HepG2 (cell line): ENCODE results near the gene TSPAN8. TPM values are rescaled to one million over a fixed set of nuclear protein-coding genes. Genes with fewer than 3 reads are reported as not detected.

Experiments
- ATAC-seq: fragments of 200-7000 bp; cut with Tn5 transposase; 3 replicates; pipeline ENCODE4 v1.9.1; 2020; ENCODE audit warnings: mild to moderate bottlenecking, moderate library complexity
- BruUV-seq: library from RNA; stranded (reverse); fragments of 400-500 nt; replicated peaks from 2 replicates; lab custom pipeline; 2021; lab: Mats Ljungman, UMichigan
- CTCF ChIA-PET: fragments of 300-600 bp; formaldehyde crosslinking; extraction: SDS; loops from one replicate; lab custom pipeline; 2021; ENCODE audit warnings: low total read pairs, inconsistent platforms, low intra/inter-chr PET ratio; lab: Yijun Ruan, JAX
- POLR2A ChIA-PET: fragments of 350-600 bp; sonication (Branson Sonifier 250); formaldehyde crosslinking; loops from one replicate; lab custom pipeline; 2020; ENCODE audit warnings: antibody characterized with exemption, inconsistent platforms; lab: Yijun Ruan, JAX
- DNase-seq: peaks from one replicate; pipeline ENCODE4 v3.0.0-alpha.2; 2015; ENCODE audit warnings: low spot score
- FAIRE-seq: peaks from 3 replicates; lab custom pipeline; 2011; peaks lifted over from hg19 to GRCh38; lab: Jason Lieb, UNC
- H2AFZ ChIP-seq: one replicate; pipeline ENCODE4 v1.6.1; 2011; ENCODE audit warnings: low read length, inconsistent platforms
- H3K27ac ChIP-seq: fragments of 300-600 bp; 3 replicates; pipeline ENCODE4 v1.8.0; 2011; ENCODE audit warnings: mixed run types, mild to moderate bottlenecking, mixed read lengths, low read length, inconsistent platforms; ENCODE audit not compliant: insufficient read depth; ENCODE audit errors: extremely low read length
- H3K27me3 ChIP-seq, 2 experiments: fragments of 200-600 bp in 1 of 2; 2 replicates in 1 of 2; 3 replicates in 1 of 2; pipeline versions ENCODE4 v1.6.0 to v1.8.0; 2011; ENCODE audit warnings: low read length in 2 of 2, mild to moderate bottlenecking in 2 of 2, moderate library complexity in 2 of 2, inconsistent platforms in 1 of 2; ENCODE audit not compliant: insufficient read depth in 2 of 2, control insufficient read depth in 1 of 2
- H3K36me3 ChIP-seq, 2 experiments: fragments of 200-600 bp in 1 of 2; replicated peaks in 1 of 2; 2 replicates in 1 of 2; 3 replicates in 1 of 2; pipeline versions ENCODE4 v1.5.1 to v1.8.0; 2011; ENCODE audit warnings: low read length in 2 of 2, inconsistent platforms in 1 of 2; ENCODE audit not compliant: insufficient read depth in 2 of 2, control insufficient read depth in 1 of 2
- H3K4me1 ChIP-seq: 2 replicates; pipeline ENCODE4 v1.5.1; 2012; ENCODE audit warnings: low read length, inconsistent platforms; ENCODE audit not compliant: insufficient read depth
- H3K4me2 ChIP-seq: 2 replicates; pipeline ENCODE4 v1.6.0; 2011; ENCODE audit warnings: low read depth, low read length, inconsistent platforms
- H3K4me3 ChIP-seq, 3 experiments: fragments of 200-600 bp in 1 of 3; sonication (generic), shearing (Covaris generic) in 1 of 3; replicated peaks in 1 of 3; 2 replicates each; pipeline ENCODE4 v1.5.1; 2011 to 2016; ENCODE audit warnings: low read length in 3 of 3, inconsistent platforms in 2 of 3, low read depth in 2 of 3, mild to moderate bottlenecking in 2 of 3, control low read depth in 1 of 3, mixed read lengths in 1 of 3; ENCODE audit not compliant: insufficient read depth in 1 of 3
- H3K79me2 ChIP-seq: one replicate; pipeline ENCODE4 v1.6.1; 2011; ENCODE audit warnings: low read length, inconsistent platforms; ENCODE audit not compliant: insufficient read depth
- H3K9ac ChIP-seq: 2 replicates; pipeline ENCODE4 v1.6.0; 2011; ENCODE audit warnings: mild to moderate bottlenecking, low read depth, low read length, inconsistent platforms; ENCODE audit not compliant: insufficient read depth
- H3K9me3 ChIP-seq: 2 replicates; pipeline ENCODE4 v1.5.1; 2012; ENCODE audit warnings: mild to moderate bottlenecking, low read length
- H4K20me1 ChIP-seq: 2 replicates; pipeline ENCODE4 v1.6.0; 2011; ENCODE audit warnings: inconsistent platforms, mild to moderate bottlenecking, low read length, moderate library complexity; ENCODE audit not compliant: insufficient read depth
- AGO2 ChIP-seq: fragments of 200-400 bp; formaldehyde crosslinking; optimal IDR thresholded peaks from 2 replicates; pipeline ENCODE3; 2017; ENCODE audit warnings: mild to moderate bottlenecking, low read depth, low read length, moderate library complexity
- CBX5 ChIP-seq: sonication (generic); formaldehyde crosslinking; IDR thresholded peaks from 2 replicates; pipeline ENCODE4 v1.4.0; 2020; ENCODE audit warnings: missing genetic modification reagents, borderline replicate concordance
- CHD4 ChIP-seq: fragments of 200-600 bp; sonication (generic); IDR thresholded peaks from 2 replicates; pipeline ENCODE4 v1.7.0; 2017; ENCODE audit warnings: mild to moderate bottlenecking, low read length, borderline replicate concordance
- LCORL ChIP-seq, 2 experiments: fragments of 450-650 bp in 1 of 2; sonication (generic) in 1 of 2; formaldehyde crosslinking in 1 of 2; IDR thresholded peaks; 2 replicates each; pipeline versions ENCODE4 v1.5.0 to v1.6.1; 2017 to 2020; ENCODE audit warnings: antibody characterized with exemption in 1 of 2, missing genetic modification reagents in 1 of 2
- PPARG ChIP-seq: conservative IDR thresholded peaks from 2 replicates; pipeline ENCODE4 v1.6.1; 2016; ENCODE audit warnings: missing biosample characterization, missing genetic modification reagents
- REPIN1 ChIP-seq: sonication (generic); formaldehyde crosslinking; IDR thresholded peaks from 2 replicates; pipeline ENCODE4 v1.8.0; 2022; ENCODE audit warnings: missing genetic modification reagents, low read depth, mild to moderate bottlenecking, borderline replicate concordance
- SOX6 ChIP-seq, 2 experiments: fragments of 450-650 bp in 1 of 2; sonication (generic) in 1 of 2; formaldehyde crosslinking in 1 of 2; IDR thresholded peaks; 2 replicates each; pipeline versions ENCODE4 v1.4.0 to v1.6.1; 2017 to 2020; ENCODE audit warnings: antibody characterized with exemption in 1 of 2, mild to moderate bottlenecking in 1 of 2, missing genetic modification reagents in 1 of 2
- ZNF17 ChIP-seq: sonication (generic); formaldehyde crosslinking; IDR thresholded peaks from 2 replicates; pipeline ENCODE4 v1.5.0; 2020; ENCODE audit warnings: mild to moderate bottlenecking, missing genetic modification reagents
- ZNF260 ChIP-seq: sonication (generic); formaldehyde crosslinking; IDR thresholded peaks from 2 replicates; pipeline ENCODE4 v1.4.0; 2020; ENCODE audit warnings: missing genetic modification reagents, low read depth, mild to moderate bottlenecking, borderline replicate concordance
- ZNF337 ChIP-seq: sonication (generic); formaldehyde crosslinking; IDR thresholded peaks from 2 replicates; pipeline ENCODE4 v1.5.1; 2020; ENCODE audit warnings: missing genetic modification reagents, low read depth, mild to moderate bottlenecking, borderline replicate concordance
- ZNF354B ChIP-seq: sonication (generic); formaldehyde crosslinking; IDR thresholded peaks from 2 replicates; pipeline ENCODE4 v1.8.0; 2022; ENCODE audit warnings: mild to moderate bottlenecking, missing genetic modification reagents
- ZNF382 ChIP-seq: sonication (generic); formaldehyde crosslinking; IDR thresholded peaks from 2 replicates; pipeline ENCODE4 v1.5.0; 2020; ENCODE audit warnings: missing genetic modification reagents, mild to moderate bottlenecking, borderline replicate concordance
- WGBS: methylation state at CpG from one replicate; pipeline ENCODE4 v1.1.6; 2017; ENCODE audit warnings: low lambda C conversion rate; 5-methylcytosine and 5-hydroxymethylcytosine counted together
- in situ Hi-C: cut with HindIII; loops from 2 replicates; pipeline ENCODE4 v1.10.0; 2017; ENCODE audit warnings: low pct_unique_long_range_greater_than_20kb; ENCODE audit not compliant: extremely low pct_ligation_motif_present
- intact Hi-C: fragments of 100-400 bp; cut with micrococcal nuclease; formaldehyde crosslinking; loops from one replicate; pipeline ENCODE4 v1.10.0; 2022; ENCODE audit not compliant: unreplicated experiment
- polyA plus RNA-seq, 8 experiments: library from polyadenylated mRNA; depleted of rRNA in 3 of 8; stranded (reverse) in 7 of 8; unstranded in 1 of 8; fragments of >200 nt; fragmentation: Illumina TruSeq in 4 of 8; extraction: Trizol in 4 of 8; gene quantifications; 2 replicates each; pipeline versions ENCODE4 v1.2.1 to v1.2.3, GENCODE V29; 2011 to 2016; ENCODE audit warnings: low read depth in 4 of 8, missing spikeins in 1 of 8, mixed read lengths in 1 of 8; ENCODE audit not compliant: insufficient read depth in 1 of 8
- total RNA-seq, 5 experiments: library from RNA; depleted of rRNA; stranded (reverse); fragments of >200 nt; fragmentation: Illumina TruSeq; extraction: Trizol; gene quantifications; 2 replicates each; pipeline ENCODE4 v1.2.3, GENCODE V29; 2016; ENCODE audit warnings: low read depth in 1 of 5
- TF ChIP-seq, protein P1 (sequence below): sonication (generic); formaldehyde crosslinking; IDR thresholded peaks from 2 replicates; pipeline ENCODE4 v1.5.1; 2020; ENCODE audit warnings: missing genetic modification reagents, mild to moderate bottlenecking, borderline replicate concordance

The TSPAN8 gene
- total and polyA plus RNA-seq, 2 of the 13 experiments (the other 11 are each of a cell fraction or from before 2014, with no cell fraction given): 3.4 to 3.9 TPM

DNA sequence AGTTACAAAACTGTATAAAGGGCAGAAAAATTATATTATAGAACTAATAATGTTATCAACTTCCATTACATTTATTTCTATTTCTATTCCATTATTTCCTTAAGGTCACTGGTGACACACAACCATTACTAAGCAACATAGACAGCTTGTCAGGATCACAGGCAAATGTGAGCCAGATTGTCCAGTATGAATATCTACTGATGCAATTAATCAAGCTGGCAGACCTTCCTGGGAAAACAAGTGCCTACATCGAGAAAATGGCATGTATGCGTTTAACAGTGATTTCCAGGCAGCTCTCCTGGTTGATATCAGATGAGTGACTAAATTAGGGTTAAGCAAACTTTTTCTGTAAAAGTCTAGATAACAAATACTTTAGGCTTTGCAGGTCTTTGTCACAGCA, 36.9 kb upstream of the TSPAN8 start (continued):
- no peak for TF ChIP-seq SOX6 (IDR thresholded peaks at IDR 0.05)
- TF ChIP-seq SOX6 (CRISPR knock-in tag; IDR thresholded peaks at IDR 0.05): no peak
- TF ChIP-seq LCORL (IDR thresholded peaks at IDR 0.05): no peak
- TF ChIP-seq LCORL (CRISPR knock-in tag; IDR thresholded peaks at IDR 0.05): no peak
- TF ChIP-seq CBX5 (CRISPR knock-in tag): no peak
- no peak for TF ChIP-seq ZNF260 (CRISPR knock-in tag)
- TF ChIP-seq ZNF354B (CRISPR knock-in tag): no peak
- no peak for TF ChIP-seq ZNF337 (CRISPR knock-in tag)
- no peak for TF ChIP-seq ZNF382 (CRISPR knock-in tag)
- no peak for TF ChIP-seq ZNF17 (CRISPR knock-in tag)

DNA sequence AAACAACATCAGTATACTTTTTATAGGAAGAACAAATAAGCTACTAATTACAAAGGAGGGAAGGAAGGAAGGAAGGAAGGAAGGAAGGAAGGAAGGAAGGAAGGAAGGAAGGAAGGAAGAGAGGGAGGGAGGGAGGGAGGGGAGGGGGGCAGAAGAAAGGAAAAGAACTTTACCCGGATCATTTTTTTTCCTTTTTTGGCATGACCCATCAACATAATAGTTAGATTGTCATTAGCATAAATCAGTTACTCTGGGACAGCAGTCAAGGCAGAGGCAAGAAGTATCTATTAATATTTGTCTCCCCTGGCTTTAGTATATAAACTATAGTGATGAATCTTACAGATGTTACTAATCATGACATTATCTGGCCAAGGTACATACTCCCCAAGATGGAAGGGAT, 35.2 kb upstream of the TSPAN8 start:
- TF ChIP-seq AGO2 (no peak), REPIN1 (CRISPR knock-in tag) (no peak), CHD4 (no peak), PPARG (CRISPR knock-in tag) (no peak)
- TF ChIP-seq, protein P1, sequence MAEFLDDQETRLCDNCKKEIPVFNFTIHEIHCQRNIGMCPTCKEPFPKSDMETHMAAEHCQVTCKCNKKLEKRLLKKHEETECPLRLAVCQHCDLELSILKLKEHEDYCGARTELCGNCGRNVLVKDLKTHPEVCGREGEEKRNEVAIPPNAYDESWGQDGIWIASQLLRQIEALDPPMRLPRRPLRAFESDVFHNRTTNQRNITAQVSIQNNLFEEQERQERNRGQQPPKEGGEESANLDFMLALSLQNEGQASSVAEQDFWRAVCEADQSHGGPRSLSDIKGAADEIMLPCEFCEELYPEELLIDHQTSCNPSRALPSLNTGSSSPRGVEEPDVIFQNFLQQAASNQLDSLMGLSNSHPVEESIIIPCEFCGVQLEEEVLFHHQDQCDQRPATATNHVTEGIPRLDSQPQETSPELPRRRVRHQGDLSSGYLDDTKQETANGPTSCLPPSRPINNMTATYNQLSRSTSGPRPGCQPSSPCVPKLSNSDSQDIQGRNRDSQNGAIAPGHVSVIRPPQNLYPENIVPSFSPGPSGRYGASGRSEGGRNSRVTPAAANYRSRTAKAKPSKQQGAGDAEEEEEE: no peak
- Histone ChIP-seq H3K36me3 (no peaks in the 10 kb centered on the region), H3K4me1 (peaks cover 3% of the 10 kb centered on the region), H3K9ac (no peak overlapping the region), H4K20me1 (no peaks in the 10 kb centered on the region), H3K4me2 (no peak overlapping the region), H3K79me2 (no peaks in the 10 kb centered on the region), H3K27me3 (0 out of 5 replicates have a peak, but pooled peaks cover 0 to 3% of the 10 kb centered on the region in 2 experiments), H3K4me3 (no peak overlapping the region), H3K9me3 (no peaks in the 10 kb centered on the region), H3K27ac (no peak overlapping the region), H2AFZ (no peak overlapping the region)
- FAIRE-seq: no peak
- POLR2A ChIA-PET: no interaction called here
- no peak for ATAC-seq
- no peak for DNase-seq
- no TSS peak for BruUV-seq
- in situ Hi-C loops: no loop called here
- 37% methylated on average over 1 of the region's 1 CpG for WGBS
- CTCF ChIA-PET: no interaction called here
- intact Hi-C loops: no loop called here
